MM.1S (cell line): ENCODE measurements around the gene PPP1R16B.

Experiments
- DNase-seq: peaks from one replicate; pipeline ENCODE4 v3.0.0-alpha.2; 2015
- H2AFZ ChIP-seq: fragments of 300-600 bp; sonication (generic); 2 replicates; pipeline ENCODE4 v1.6.0; 2016; ENCODE audit warnings: antibody characterized with exemption, low read length
- H3F3A ChIP-seq: fragments of 300-600 bp; sonication (generic); 2 replicates; pipeline ENCODE4 v1.6.1; 2016; ENCODE audit warnings: mild to moderate bottlenecking, antibody characterized with exemption, low read length, moderate library complexity, mixed read lengths; ENCODE audit not compliant: insufficient read depth
- H3K27ac ChIP-seq: fragments of 300-600 bp; sonication (generic); 2 replicates; pipeline ENCODE4 v1.5.1; 2016; ENCODE audit warnings: mild to moderate bottlenecking, low read length
- H3K27me3 ChIP-seq: fragments of 300-600 bp; sonication (generic); replicated peaks from 2 replicates; pipeline ENCODE4 v1.6.0; 2016; ENCODE audit warnings: low read length; ENCODE audit not compliant: insufficient read depth
- H3K36me3 ChIP-seq: fragments of 300-600 bp; sonication (generic); replicated peaks from 2 replicates; pipeline ENCODE4 v1.6.1; 2016; ENCODE audit warnings: mild to moderate bottlenecking, low read length, mixed read lengths; ENCODE audit not compliant: insufficient read depth
- H3K4me1 ChIP-seq: fragments of 300-600 bp; sonication (generic); 2 replicates; pipeline ENCODE4 v1.6.1; 2016; ENCODE audit warnings: low read length, mixed read lengths
- H3K4me2 ChIP-seq: fragments of 300-600 bp; sonication (generic); 2 replicates; pipeline ENCODE4 v1.6.0; 2016; ENCODE audit warnings: low read depth, low read length
- H3K4me3 ChIP-seq: fragments of 300-600 bp; sonication (generic); 2 replicates; pipeline ENCODE4 v1.5.1; 2016; ENCODE audit warnings: low read length, mixed read lengths
- H3K79me2 ChIP-seq: fragments of 300-600 bp; sonication (generic); 2 replicates; pipeline ENCODE4 v1.6.1; 2016; ENCODE audit warnings: mixed run types, low read length, mixed read lengths
- H3K9ac ChIP-seq: fragments of 300-600 bp; sonication (generic); 2 replicates; pipeline ENCODE4 v1.6.1; 2016; ENCODE audit warnings: low read length, mixed read lengths
- H3K9me2 ChIP-seq: fragments of 300-600 bp; sonication (generic); replicated peaks from 2 replicates; pipeline ENCODE4 v1.6.1; 2016; ENCODE audit warnings: mild to moderate bottlenecking, low read length, mixed read lengths; ENCODE audit not compliant: insufficient read depth
- H3K9me3 ChIP-seq: fragments of 300-600 bp; sonication (generic); replicated peaks from 2 replicates; pipeline ENCODE4 v1.6.1; 2016; ENCODE audit warnings: mild to moderate bottlenecking, low read length, mixed read lengths; ENCODE audit not compliant: insufficient read depth
- H4K20me1 ChIP-seq: fragments of 300-600 bp; sonication (generic); 2 replicates; pipeline ENCODE4 v1.6.1; 2016; ENCODE audit warnings: mild to moderate bottlenecking, low read length, moderate library complexity, mixed read lengths; ENCODE audit not compliant: insufficient read depth
- CTCF ChIP-seq: fragments of 300-600 bp; sonication (generic); IDR thresholded peaks from 2 replicates; pipeline ENCODE4 v1.5.1; 2016; ENCODE audit warnings: antibody characterized with exemption, low read length, mixed read lengths
- EZH2 ChIP-seq: fragments of 300-600 bp; sonication (generic); optimal IDR thresholded peaks from 2 replicates; pipeline ENCODE3; 2017; ENCODE audit warnings: low read depth, mild to moderate bottlenecking, antibody characterized with exemption, low read length, mixed read lengths
- EZH2phosphoT487 ChIP-seq: fragments of 300-600 bp; sonication (generic); IDR thresholded peaks from 2 replicates; pipeline ENCODE4 v1.6.1; 2018; ENCODE audit warnings: antibody characterized with exemption, low read length

PPP1R16B gene

DNA sequence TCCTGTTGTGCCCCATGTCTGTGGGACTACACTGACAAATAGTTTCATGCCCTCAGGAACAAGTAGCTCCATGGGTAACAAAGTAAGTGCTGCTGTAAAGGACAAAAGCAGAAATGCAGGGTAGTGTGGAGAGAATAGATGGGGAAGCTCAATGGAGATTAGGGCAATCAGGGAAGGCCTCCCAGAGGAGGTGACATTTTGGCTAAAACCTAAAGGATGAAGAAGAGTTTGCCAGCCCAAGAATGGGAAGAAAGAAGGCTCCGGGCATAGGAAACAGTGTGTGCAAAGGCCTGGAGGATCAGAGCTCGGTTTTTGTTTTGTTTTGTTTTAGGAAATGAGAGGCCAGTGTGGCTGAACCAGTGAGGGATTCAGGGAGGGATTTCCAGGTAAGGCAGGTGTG lies 77.1 kb downstream of the PPP1R16B start:
- TF ChIP-seq EZH2phosphoT487 = no peak
- no peak for TF ChIP-seq EZH2
- no peak for TF ChIP-seq CTCF
- no peak for DNase-seq
- no peak overlapping the region for H3K27ac ChIP-seq
- no peaks in the 10 kb centered on the region for H3K27me3 ChIP-seq
- no peak overlapping the region for H3K4me3 ChIP-seq
- H3K79me2 ChIP-seq = peaks cover 98% of the 10 kb centered on the region
- H3F3A ChIP-seq = no peaks in the 10 kb centered on the region
- no peak overlapping the region for H2AFZ ChIP-seq
- no peak overlapping the region for H3K9ac ChIP-seq
- no peaks in the 10 kb centered on the region for H3K9me3 ChIP-seq
- H3K9me2 ChIP-seq = no peaks in the 10 kb centered on the region
- H4K20me1 ChIP-seq = no peaks in the 10 kb centered on the region
- H3K4me2 ChIP-seq = no peak overlapping the region
- H3K36me3 ChIP-seq = 0 out of 2 replicates have a peak, but pooled peaks cover 3% of the 10 kb centered on the region
- H3K4me1 ChIP-seq = peaks cover 41% of the 10 kb centered on the region

DNA sequence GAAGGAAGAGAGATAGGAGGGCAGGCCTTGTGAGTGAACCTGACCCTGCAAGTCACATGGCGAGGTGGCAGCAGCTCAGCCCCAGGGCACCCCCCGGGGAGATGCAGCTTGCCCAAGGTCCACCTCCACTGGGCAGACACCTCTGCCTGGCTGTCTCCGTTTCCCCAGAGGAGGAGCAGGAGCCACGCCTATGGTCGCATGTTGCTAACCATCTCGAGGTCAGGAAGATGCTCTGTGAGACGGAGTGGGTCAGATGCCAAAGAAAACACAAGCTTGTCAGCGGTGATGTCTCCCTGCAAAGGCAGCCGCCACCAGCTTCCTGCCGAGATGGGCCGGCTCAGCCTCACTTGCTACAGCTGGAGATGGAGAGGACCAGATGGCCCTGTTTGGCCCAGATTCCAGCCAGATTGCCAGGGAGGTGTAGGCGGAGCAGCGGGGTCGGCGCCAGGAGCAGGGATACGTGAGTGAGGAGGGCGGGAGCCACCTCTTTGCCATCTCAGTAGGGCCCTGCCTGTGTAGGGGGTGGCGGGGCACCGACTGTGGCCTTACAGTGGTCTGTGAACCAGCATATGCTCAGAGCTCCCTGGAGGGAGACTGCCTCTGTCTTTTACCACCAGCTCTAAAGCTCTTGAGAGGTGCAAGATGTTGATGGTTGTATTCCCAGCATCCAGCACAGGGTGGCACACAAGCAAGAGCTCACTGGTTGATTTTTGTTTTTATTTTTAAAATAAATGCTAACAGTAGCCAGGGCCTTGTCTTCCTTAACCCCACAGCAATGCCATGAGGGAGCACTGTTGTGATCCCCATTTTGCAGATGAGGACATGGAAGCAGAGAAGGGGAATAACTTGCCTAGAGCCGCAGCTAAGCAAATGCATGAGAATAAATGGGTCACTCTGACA lies 77.8 kb downstream of the PPP1R16B start:
- no peak overlapping the region for H3K4me2 ChIP-seq

DNA sequence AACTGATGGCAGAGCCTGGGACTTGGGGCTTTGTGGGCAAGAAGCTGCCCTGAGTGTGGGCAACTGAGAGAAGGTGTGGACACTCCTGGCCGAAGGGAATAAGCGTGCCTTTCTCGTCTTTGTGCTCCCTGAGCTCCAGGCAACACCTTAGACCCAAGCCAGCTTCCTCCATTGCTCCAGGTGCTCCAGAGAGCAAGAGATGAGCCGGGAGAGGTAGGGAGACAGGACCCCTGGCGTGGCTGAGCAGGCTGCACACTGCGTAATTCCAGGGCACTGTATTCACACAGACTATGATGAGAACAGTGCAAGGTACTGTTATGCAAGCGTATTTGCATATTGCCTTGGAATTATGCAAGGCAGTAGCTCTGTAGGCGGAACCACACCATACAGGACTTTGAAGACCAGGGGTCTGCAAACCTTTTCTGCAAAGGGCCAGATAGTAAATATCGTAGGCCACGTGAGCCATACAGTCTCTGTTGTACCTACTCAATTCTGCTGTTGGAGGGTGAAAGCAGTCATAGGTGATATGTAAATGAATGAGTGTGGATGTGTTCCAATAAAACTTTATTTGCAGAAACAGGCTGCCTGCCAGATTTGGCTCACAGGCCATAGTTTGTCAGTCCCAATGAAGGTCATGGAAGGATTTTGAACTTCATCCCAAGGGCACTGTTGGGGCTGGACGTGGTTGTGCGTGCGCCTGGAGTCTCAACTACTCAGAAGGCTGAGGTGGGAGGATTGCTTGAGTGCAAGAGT lies 78.7 kb downstream of the PPP1R16B start:
- Histone ChIP-seq H3K4me3 (no peak overlapping the region), H3K4me2 (no peak overlapping the region), H3K79me2 (peaks cover 97% of the 10 kb centered on the region), H3K9me2 (no peaks in the 10 kb centered on the region), H3K9ac (no peak overlapping the region), H3F3A (0 out of 2 replicates have a peak, but pooled peaks cover 3% of the 10 kb centered on the region), H3K36me3 (0 out of 2 replicates have a peak, but pooled peaks cover 3% of the 10 kb centered on the region), H2AFZ (no peak overlapping the region), H3K4me1 (peaks cover 31% of the 10 kb centered on the region), H3K27me3 (no peaks in the 10 kb centered on the region), H3K9me3 (no peaks in the 10 kb centered on the region), H4K20me1 (no peaks in the 10 kb centered on the region), H3K27ac (no peak overlapping the region)
- TF ChIP-seq EZH2 (no peak), EZH2phosphoT487 (no peak), CTCF (no peak)
- DNase-seq = no peak

More for the DNA sequence above, 77.8 kb downstream of the PPP1R16B start:
- Histone ChIP-seq H3F3A (no peaks in the 10 kb centered on the region), H3K9ac (no peak overlapping the region), H3K27me3 (no peaks in the 10 kb centered on the region), H3K36me3 (0 out of 2 replicates have a peak, but pooled peaks cover 3% of the 10 kb centered on the region), H3K9me3 (no peaks in the 10 kb centered on the region), H3K79me2 (peaks cover 98% of the 10 kb centered on the region), H3K9me2 (no peaks in the 10 kb centered on the region), H3K4me3 (no peak overlapping the region), H3K4me1 (peaks cover 34% of the 10 kb centered on the region), H2AFZ (no peak overlapping the region), H4K20me1 (no peaks in the 10 kb centered on the region), H3K27ac (no peak overlapping the region)
- TF ChIP-seq CTCF (no peak), EZH2phosphoT487 (no peak), EZH2 (no peak)
- no peak for DNase-seq
